GM23338 (cell line): ENCODE results near the gene CDH23. TPM values are rescaled to one million over a fixed set of nuclear protein-coding genes. Genes with fewer than 3 reads are reported as not detected.

Experiments
- microRNA-seq: library from miRNA; unstranded; fragments of <30 nt; microRNA quantifications from one replicate; pipeline ENCODE4, GENCODE V29; 2017
- polyA plus RNA-seq: library from polyadenylated mRNA; unstranded; fragments of >200 nt; fragmentation: Nextera tagmentation; extraction: Ambion mirVana; gene quantifications from 2 replicates; pipeline ENCODE4 v1.2.1, GENCODE V29; 2016
- small RNA-seq: library from RNA; depleted of rRNA; stranded (forward); fragments of <200 nt; gene quantifications from one replicate; pipeline ENCODE3, GENCODE V24; 2014; ENCODE audit warnings: low replicate concordance
- total RNA-seq: library from RNA; depleted of rRNA; stranded (reverse); fragments of >200 nt; shearing (Covaris generic); gene quantifications from 2 replicates; pipeline ENCODE4 v1.2.3, GENCODE V29; 2014; rRNA removed

The CDH23 gene
- total and polyA plus RNA-seq, 2 experiments from 2014 or later = 0.95 to 4.3 TPM

Small RNA genes within 50 kb of the gene (microRNA-seq; reads per million reads assigned to microRNA genes)
- not detected for gene MIR7152

Small RNA genes within 50 kb of the gene (small RNA-seq; reads per million reads assigned to genes)
- not detected for gene MIR7152
- not detected for gene RNU7-38P

Other genes with a start within 250 kb of the CDH23 start
- 25.2 and 31.2 TPM in 2 replicates for gene UNC5B, start 184.3 kb upstream of the CDH23 start, total RNA-seq
- 8.0 and 8.7 TPM in 2 replicates for gene UNC5B, start 184.3 kb upstream of the CDH23 start, polyA plus RNA-seq
- 8.3 and 10.3 TPM in 2 replicates for gene SLC29A3, start 77.7 kb upstream of the CDH23 start, total RNA-seq
- gene SLC29A3, start 77.7 kb upstream of the CDH23 start, polyA plus RNA-seq = 11.3 and 12.3 TPM in 2 replicates